Right lobe of liver (tissue), 6 donors: ENCODE results near the gene SLC24A4. TPM values are rescaled to one million over a fixed set of nuclear protein-coding genes. Genes with fewer than 3 reads are reported as not detected.

Source experiments
- ATAC-seq, 4 donors: fragments of 200-7000 bp; cut with Tn5 transposase; one replicate each; pipeline ENCODE4 v1.9.1; 2020; ENCODE audit warnings: mild to moderate bottlenecking in 4 of 4, moderate library complexity in 4 of 4
- DNase-seq, 3 donors: peaks; one replicate each; pipeline ENCODE4 v3.0.0-alpha.2; 2020
- H3K27ac ChIP-seq, 3 donors: fragments of 200-600 bp; one replicate each; pipeline ENCODE4 v1.8.0; 2022
- H3K27me3 ChIP-seq, 2 donors: fragments of 200-600 bp; one replicate each; pipeline ENCODE4 v1.8.0; 2022
- H3K36me3 ChIP-seq, 4 donors: fragments of 200-600 bp; sonication (generic) in 1 of 4; one replicate each; pipeline versions ENCODE4 v1.5.1 to v1.8.0; 2017 to 2022; ENCODE audit warnings: control low read depth in 1 of 4
- H3K4me1 ChIP-seq, 4 donors: fragments of 200-600 bp; sonication (generic) in 1 of 4; one replicate each; pipeline versions ENCODE4 v1.5.1 to v1.8.0; 2017 to 2022; ENCODE audit warnings: control low read depth in 1 of 4
- H3K4me3 ChIP-seq, 3 donors: fragments of 200-600 bp; one replicate each; pipeline ENCODE4 v1.8.0; 2022
- H3K9me3 ChIP-seq, 4 donors: fragments of 200-600 bp; sonication (generic) in 1 of 4; one replicate each; pipeline versions ENCODE4 v1.5.1 to v1.8.0; 2017 to 2022; ENCODE audit warnings: control low read depth in 1 of 4
- CTCF ChIP-seq, 4 donors: fragments of 200-600 bp in 3 of 4; fragments of 450-650 bp in 1 of 4; IDR thresholded peaks; one replicate each; pipeline versions ENCODE4 v1.5.1 to v1.8.0; 2016 to 2022; ENCODE audit warnings: antibody characterized with exemption in 4 of 4, mild to moderate bottlenecking in 2 of 4
- POLR2A ChIP-seq: fragments of 450-650 bp; IDR thresholded peaks from one replicate; pipeline ENCODE4 v1.6.1; 2017; ENCODE audit warnings: antibody characterized with exemption, mild to moderate bottlenecking
- WGBS: methylation state at CpG from one replicate; pipeline ENCODE4 v1.1.6; 2018; ENCODE audit warnings: low coverage, low lambda C conversion rate; ENCODE audit not compliant: insufficient coverage; ENCODE audit errors: missing lambda C conversion rate; 5-methylcytosine and 5-hydroxymethylcytosine counted together
- intact Hi-C, 2 donors: fragments of 100-400 bp; cut with DNase I; formaldehyde crosslinking; loops; one replicate each; pipeline versions ENCODE4 v1.11.2 to v1.14.1; 2022
- total RNA-seq, 6 experiments: library from RNA; depleted of rRNA in 2 of 6; stranded (reverse); fragments of >200 nt in 2 of 6; fragmentation: NEBNext Ultra II Directional in 3 of 6; extraction: Animal tissue kit (Norgen Biotek cat#: 25700) in 3 of 6; gene quantifications; one replicate each; pipeline versions ENCODE4 v1.1.0 to v1.2.4, GENCODE V29; 2016 to 2023
- donor health status: DM: no; HTN: yes; CAD: no.
- donor health status: DM: no; HTN: no; CAD: no.
- donor health status: DM: no; HTN: no; CAD: no.
- donor health status: DM: no; HTN: yes; CAD: no.
- donor health status: DM: no; HTN: yes; CAD: no.

The SLC24A4 gene
- total RNA-seq, 6 experiments from 2014 or later: 0.06 to 0.29 (median 0.21) TPM

DNA sequence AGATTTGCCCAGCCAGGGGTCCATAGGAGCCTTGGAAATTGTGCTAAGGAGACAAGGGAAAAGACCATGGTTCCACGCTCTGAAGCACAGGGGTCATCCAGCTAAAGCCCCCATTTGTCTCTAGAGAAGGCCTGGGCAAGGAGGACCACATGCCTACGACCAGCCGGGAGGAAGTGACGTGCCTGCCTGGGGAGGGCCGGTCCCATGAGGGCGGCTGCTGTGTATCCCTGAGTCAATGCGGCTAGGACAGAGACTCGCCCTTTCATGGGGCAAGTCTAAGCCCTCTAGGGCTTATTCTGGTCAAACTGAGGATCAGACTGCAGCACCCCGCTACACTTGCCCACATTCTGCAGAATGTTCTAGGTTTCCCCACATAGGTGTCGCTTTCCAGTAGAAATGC, 170.1 kb downstream of the SLC24A4 start:
- intact Hi-C loops: no loop called here

DNA sequence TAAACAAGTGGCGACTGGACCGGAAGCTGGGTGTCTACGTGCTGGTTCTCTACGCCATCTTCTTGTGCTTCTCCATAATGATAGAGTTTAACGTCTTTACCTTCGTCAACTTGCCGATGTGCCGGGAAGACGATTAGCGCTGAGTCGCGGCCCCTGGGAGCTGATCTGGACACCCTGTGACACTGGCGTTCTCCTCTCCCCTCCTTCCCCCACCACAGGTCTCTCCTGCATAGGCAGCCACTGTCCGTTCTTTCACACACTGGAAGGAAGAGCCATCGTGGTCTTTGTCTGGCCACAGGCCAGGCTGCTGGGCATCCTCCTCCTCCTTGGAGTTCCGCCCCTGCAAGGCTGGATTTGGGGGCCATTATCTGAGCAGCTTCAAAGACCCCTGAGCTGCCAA, 170.5 kb downstream of the SLC24A4 start:
- 77% methylated on average over 13 of the region's 16 CpGs for WGBS
- Histone ChIP-seq H3K9me3 (no peaks in the 10 kb centered on the region), H3K4me1 (no peaks in the 10 kb centered on the region), H3K4me3 (no peak overlapping the region), H3K36me3 (no peaks in the 10 kb centered on the region), H3K27ac (no peak overlapping the region), H3K27me3 (no peaks in the 10 kb centered on the region)
- ATAC-seq (no peak), DNase-seq (peak in 1 of 3 donors; percentile 40)
- intact Hi-C loops: no loop called here
- TF ChIP-seq POLR2A: no peak

More for the DNA sequence above, 170.1 kb downstream of the SLC24A4 start:
- Histone ChIP-seq H3K4me1 (no peaks in the 10 kb centered on the region), H3K27ac (no peak overlapping the region), H3K27me3 (no peaks in the 10 kb centered on the region), H3K9me3 (no peaks in the 10 kb centered on the region), H3K4me3 (no peak overlapping the region), H3K36me3 (no peaks in the 10 kb centered on the region)
- ATAC-seq (no peak), DNase-seq (peak in 1 of 3 donors; percentile 28)
- TF ChIP-seq POLR2A: no peak
- WGBS: 100% methylated on average over 2 of the region's 10 CpGs

DNA sequence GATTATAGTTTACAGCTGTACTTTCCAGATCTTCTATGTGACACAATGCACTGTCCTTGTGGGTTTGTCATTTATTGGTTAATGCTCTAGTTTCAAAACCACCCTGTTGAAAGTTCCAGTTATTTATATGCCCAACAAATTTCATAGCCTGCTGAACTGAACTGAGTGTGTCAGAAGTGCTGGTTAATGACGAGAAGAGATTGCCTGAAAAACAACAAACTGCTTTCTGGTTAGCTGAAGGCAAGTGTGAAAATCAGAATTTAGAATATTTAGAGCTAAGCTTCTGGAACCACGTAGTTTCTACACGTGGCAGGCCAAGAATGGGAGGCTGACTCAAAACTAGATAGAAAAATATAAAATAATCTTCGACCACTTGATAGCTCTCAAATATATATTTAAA, 171.5 kb downstream of the SLC24A4 start:
- no peaks in the 10 kb centered on the region for H3K4me1 ChIP-seq
- DNase-seq (no peak), ATAC-seq (no peak)
- no peak overlapping the region for H3K27ac ChIP-seq
- H3K9me3 ChIP-seq: no peaks in the 10 kb centered on the region
- WGBS: 67% methylated on average over 4 of the region's 4 CpGs
- H3K36me3 ChIP-seq: no peaks in the 10 kb centered on the region
- no peaks in the 10 kb centered on the region for H3K27me3 ChIP-seq
- intact Hi-C loops: no loop called here
- no peak overlapping the region for H3K4me3 ChIP-seq
- no peak for TF ChIP-seq POLR2A
- no peak for TF ChIP-seq CTCF (IDR thresholded peaks at IDR 0.05)

GRCh38 chr14:92495027-92495426, 172.1 kb downstream of the SLC24A4 start:
- Histone ChIP-seq H3K27me3 (no peaks in the 10 kb centered on the region), H3K9me3 (no peaks in the 10 kb centered on the region), H3K36me3 (no peaks in the 10 kb centered on the region), H3K4me3 (no peak overlapping the region), H3K4me1 (no peaks in the 10 kb centered on the region), H3K27ac (no peak overlapping the region)
- TF ChIP-seq POLR2A (no peak), CTCF (IDR thresholded peaks at IDR 0.05) (no peak)
- intact Hi-C loops: no loop called here
- ATAC-seq (peak; percentile 31 to 52 (median 44)), DNase-seq (peak in 1 of 3 donors; percentile 43)
- 51% methylated on average over 6 of the region's 6 CpGs for WGBS

- WGBS: 68% methylated on average over 4 of the region's 6 CpGs
- no peak overlapping the region for H3K27ac ChIP-seq
- H3K36me3 ChIP-seq: no peaks in the 10 kb centered on the region
- H3K4me3 ChIP-seq: no peak overlapping the region
- ATAC-seq (no peak), DNase-seq (peak in 1 of 3 donors; percentile 24)
- no peaks in the 10 kb centered on the region for H3K4me1 ChIP-seq
- H3K27me3 ChIP-seq: no peaks in the 10 kb centered on the region
- intact Hi-C loops: no loop called here
- no peaks in the 10 kb centered on the region for H3K9me3 ChIP-seq
- no peak for TF ChIP-seq POLR2A
- no peak for TF ChIP-seq CTCF (IDR thresholded peaks at IDR 0.05)
Observed at GRCh38 chr14:92496191-92496857, 173.4 kb downstream of the SLC24A4 start.
